ENCODE results near the gene SPARC.
"Not testable (repeated sequence)": the region's sequence is repeated elsewhere in the genome, so short reads cannot be mapped to it uniquely, and the experiment has no call there.

The SPARC gene

DNA sequence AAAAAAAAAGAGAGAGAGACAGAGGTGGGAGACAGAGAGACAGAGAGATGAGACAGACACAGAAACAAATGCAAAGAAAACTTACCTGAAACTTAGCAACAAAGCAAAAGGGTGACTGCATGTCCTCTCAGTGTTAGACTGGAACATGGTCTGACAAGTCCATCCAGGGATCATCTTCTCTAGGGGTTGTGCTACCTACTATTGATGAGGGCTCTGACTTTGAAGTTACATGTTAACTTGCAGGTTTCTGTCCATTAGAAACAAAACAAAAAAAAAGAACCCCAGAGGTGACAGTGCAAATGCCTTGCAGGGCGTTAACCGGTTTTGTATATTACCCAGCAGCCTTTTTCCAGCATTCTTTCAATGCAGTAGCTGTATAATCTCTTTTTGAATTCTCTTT is 13.6 kb upstream of the SPARC start:
- DNase-seq: no peak

DNA sequence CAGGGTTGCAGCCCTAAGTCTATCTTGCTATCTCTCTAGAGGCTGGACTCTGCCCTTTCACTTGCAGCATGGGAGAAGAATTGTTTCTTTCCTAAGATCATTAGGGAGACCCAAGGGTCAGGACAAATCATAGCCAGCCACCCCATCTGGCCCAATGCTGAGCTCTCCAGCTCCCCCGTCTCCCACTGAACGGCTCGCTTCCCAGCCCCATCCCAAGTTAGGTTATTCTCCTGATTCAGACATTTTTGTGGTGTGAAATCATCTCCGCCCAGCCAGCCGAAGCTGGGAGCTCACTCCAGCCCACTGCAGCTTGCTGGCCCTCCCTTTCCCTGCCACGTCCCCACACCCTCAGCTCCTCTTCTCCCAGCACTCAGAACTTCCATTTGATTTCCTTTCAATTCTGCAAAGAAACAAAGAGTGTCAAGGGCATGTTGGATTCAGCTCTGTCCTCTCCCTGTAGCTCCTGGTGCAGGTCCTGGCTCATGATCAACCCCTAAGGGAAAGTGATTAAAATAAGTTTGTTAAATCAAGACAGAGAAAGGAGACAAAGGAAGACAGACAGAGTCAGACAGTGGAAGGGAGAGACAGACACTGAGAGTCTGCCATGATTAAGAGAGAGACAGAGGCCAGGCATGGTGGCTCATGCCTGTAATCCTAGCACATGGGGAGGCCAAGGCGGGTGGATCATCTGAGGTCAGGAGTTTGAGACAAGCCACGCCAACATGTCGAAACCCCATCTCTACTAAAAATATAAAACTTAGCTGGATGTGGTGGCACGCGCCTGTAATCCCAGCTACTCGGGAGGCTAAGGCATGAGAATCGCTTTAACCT is 12.6 kb upstream of the SPARC start:
- DNase-seq: peak; percentile 100

DNA sequence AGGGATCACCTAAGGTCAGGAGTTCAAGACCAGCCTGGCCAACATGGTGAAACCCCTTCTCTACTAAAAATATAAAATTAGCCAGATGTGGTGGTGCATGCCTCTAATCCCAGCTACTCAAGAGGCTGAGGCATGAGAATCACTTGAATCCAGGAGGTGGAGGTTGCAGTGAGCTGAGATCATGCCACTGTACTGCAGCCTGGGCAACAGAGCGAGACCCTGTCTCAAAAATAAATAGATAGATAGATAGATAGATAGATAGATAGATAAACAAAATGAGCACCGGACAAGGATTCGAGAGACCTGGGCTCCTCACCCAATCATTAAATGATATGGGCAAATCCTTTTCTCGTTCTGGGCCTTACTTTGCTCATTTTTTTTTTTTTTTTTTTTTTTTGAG is 11.4 kb upstream of the SPARC start:
- DNase-seq: not testable (repeated sequence)

DNA sequence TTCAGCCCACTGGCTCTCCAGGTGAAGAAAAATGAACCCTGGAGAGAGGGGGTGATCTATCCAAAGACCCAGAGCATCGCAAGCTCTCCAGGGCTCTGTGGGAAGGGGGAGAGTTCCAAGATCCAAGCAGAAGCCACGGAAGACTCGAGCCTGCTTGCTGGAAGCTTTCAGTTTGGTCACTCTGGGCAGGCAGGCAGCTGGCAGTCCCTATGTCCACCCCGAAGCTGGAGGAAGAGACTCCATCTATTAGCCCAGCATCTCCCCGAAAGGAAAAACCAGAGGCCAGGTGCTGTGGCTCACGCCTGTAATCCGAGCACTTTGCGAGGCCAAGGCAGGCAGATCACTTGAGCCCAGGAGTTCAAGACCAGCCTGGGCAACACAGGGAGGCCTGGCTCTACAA is 10.7 kb upstream of the SPARC start:
- peak; percentile 18 for DNase-seq

DNA sequence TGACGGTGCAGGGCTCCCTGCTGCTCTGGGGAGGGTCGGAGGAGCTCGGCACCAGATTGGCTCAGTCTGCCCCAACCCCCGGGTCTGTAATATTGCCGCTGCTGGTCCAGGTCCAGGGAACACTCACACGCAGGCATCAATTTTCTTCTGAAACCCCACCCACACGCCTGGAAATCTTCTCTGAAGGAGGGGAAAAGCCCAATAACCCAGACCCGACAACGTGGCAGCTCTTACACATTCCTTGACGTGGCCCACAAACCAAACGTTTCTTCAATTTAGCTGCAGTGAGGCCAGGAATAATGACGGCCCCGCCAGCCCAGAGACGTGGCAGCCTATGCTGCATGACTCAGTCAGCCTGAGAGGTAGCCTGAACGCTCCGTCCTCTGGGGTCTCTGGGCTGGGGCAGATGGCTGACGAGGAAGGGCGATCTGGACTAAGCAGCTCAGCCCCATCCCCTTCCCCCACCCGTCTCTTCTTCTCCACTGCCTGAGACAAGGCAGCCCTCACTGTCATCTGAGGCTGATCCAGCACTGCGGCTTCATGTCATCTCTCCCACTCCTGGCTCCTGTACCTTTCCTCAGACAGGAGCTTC is 9.9 kb upstream of the SPARC start:
- DNase-seq: peak; percentile 98

DNA sequence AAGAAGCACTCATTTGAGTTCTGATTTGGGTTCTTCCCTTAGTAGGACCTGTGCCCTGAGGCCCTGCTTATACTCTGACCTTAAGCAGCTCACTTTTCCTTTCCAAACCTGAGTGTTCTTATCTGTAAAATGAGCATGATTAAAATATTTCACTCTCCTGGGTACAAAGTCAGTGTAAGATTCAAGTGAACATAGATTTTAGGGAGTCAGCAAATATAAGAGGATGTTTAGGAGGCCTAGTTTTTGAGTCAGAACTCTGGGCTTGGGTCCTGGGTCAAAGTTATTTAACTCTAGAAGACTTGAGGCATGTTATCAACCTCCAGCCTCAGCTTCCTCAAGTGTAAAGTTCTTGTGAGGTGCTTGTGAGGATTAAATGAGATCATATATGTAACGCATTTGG is 8.7 kb upstream of the SPARC start:
- no peak for DNase-seq

DNA sequence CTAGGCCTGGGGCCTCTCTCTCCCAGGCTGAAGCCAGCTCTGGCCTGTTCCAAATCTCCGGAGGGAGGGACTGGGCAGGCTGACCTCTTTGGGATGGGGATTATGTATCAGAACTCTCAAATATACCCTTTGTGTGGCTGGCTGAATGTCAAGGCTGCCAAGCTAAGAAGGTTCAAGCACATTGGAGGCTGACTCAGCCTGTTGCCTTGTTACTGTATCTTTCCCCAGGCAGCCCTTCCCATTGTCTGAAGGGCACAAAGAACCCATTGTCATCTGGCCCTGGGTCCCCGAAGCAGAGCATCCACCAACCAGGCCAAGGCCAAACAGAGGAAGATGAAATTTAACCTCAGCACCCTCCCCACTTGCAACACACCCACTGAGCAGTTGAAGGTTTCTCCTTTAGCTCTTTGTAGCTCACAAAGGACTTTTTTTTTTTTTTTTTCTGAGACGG is 7.3 kb upstream of the SPARC start:
- no peak for DNase-seq

DNA sequence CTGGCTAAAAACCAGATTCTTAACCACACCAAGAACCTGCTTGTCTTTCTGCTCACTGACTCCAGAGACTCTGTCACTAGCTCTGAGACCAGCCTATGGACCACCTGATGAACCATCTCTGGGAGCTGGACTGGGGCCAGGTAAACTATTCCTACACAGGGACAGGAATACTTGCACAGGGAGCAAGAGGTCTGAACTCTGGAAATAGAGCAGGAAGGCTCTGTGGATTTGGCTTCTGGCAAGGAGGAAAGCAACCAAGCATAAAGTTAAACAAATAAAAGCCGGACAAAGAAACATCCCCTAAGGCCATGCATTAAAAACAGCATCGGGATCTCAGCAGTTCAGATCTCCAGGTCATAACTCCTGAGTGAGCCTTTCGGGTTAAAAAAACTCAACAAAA is 5.6 kb upstream of the SPARC start:
- DNase-seq: no peak

DNA sequence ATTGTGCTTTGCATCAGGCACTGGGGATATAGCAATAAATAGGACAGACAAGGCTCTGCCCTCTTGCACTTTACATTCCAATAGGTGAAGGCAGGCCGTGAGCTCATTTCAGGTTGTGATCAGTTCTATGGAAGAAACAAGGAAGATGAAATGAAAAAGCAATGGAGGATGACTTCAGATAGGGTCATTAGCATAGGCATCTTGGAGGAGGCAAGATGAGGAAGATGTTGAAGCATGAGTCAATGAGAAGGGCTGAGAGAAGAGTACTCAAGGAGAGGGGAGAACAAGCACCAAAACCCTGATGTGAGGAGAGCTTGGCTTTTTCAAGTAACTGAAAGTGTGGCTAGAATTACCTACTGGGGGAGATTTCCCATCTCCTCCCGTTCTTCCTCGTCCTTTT is 5.0 kb upstream of the SPARC start:
- DNase-seq: no peak

DNA sequence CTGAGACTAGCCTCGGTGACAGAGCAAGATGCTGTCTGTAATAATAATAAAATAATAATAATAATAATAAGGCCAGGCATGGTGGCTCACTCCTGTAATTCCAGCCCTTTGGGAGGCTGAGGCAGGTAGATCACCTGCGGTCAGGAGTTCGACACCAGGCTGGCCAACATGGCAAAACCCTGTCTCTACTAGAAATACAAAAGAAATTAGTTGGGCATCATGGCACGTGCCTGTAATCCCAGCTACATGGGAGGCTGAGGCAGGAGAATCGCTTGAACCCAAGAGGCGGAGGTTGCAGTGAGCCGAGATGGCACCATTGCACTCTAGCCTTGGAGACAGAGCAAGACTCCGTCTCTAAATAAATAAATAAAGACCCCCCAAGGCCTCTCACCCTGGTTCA is 2.9 kb upstream of the SPARC start:
- DNase-seq: not testable (repeated sequence)

DNA sequence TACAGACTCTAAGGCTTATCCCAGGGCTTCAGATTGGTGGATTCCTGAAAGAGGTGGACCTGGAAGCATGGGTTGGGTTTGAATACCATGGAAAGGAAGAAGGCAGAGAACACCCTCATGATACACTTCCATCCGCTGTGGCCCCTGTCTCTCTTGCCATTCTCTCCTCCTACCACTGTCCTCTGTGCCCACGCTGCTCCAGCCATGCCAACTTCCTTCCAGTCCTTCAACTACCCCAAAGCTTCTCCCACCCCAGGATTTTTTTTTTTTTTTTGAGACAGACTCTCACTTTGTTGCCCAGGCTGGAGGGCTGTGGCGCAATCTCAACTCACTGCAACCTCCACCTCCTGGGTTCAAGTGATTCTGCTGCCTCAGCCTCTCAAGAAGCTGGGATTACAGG is 1.7 kb upstream of the SPARC start:
- DNase-seq: no peak

DNA sequence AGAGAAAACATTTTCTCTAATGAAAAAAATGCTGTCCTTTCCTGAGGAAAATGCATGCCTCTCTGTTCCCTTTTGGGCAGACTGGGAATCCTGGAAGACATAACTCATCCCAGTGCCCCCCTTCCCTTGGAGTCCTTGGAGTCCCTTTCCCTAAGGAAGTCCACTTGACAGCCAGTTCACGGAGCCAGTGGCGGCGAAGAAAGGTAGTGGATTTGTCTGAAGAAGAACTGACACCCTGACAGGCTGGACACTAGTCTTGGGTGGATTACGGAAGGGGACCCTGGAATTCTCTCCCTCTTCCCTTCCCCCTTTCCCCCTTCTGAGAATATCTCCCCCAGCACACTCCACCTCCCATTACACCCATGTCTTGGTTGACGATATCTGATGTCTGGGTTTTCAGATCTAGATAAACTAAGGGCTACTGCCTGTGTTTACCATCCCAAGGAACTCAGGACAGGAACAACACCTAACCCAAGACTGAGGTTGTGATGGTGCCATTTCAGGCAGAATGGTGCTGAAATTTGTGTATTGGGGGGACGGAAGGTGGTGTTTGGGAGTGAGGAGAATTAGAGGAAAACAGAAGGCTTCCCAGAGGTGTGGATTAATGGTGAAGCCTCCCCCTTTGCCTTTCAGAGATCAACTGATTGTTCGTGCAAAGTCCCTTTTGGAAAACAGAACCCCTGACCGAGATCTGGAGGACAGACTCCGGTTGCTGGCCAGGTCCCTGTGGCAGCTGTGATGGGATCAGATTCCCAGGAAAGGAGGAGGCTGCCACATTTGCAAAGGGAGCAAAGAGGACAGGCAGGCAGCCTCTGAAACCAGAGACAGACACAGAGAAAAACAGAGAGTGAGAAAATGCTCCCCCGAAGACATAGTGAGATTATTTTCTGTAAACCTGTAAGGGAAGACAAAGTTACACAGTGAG is 704 bp downstream of the SPARC start:
- peak; percentile 53 for DNase-seq

DNA sequence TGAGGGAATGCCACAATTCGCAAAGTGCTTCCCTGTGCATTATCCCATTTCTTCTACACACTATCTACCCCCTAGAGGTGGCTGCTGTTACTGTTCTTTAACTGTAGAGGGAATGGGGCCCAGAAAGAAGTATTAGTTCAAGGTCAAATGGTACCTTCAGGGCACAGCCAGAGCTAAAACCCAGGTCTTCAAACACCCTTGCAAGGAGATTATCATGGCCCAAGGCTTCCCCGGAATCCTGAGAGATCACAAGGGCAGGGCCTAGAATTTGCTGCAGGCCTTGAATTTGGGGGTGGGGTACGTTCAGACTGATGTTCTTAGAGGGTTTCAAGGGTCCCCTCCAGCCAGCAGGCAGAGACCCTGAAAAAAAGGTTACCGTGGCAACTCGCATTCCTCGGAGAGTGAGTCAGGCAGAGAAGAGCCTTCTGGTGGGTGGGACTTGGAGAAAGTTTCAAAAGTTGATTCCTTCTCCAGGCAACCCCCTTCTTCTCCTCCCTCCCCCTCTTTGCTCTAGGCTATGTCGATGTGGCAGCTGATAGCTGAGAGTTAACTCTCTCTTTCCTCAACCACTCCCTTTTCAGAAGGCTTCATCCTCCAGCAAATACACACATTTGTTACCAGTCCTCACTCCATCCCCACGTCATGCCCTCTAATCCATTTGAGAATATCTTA is 1.9 kb downstream of the SPARC start:
- peak; percentile 99 for DNase-seq

DNA sequence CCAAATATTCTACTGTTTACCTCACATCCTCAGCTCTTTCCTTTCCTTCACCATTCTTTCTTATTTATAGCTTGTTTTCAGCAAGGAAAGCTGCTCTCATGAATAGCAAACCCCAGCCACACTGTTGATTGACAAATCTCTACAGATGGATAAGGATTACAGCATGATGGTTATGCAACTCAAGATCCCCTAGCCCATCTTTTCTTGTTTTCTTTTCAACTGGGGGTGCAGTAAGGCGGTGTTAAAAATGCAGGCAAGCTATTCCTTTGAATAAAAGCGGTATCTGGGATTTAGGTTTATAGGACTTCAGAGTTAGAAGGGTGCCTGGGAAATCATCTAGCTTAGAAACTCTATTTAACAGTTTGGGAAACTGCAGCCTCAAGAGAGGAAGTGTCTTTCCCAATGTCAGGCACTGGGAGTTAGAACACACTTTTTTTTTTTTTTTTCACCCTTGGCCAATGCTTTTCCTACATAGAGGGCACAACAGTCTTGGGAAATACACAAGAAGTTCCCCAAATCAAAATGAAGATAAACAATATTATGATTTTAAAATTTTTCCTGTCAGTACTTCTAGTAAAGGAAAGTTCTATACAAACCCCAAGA is 2.6 kb downstream of the SPARC start:
- DNase-seq: no peak

DNA sequence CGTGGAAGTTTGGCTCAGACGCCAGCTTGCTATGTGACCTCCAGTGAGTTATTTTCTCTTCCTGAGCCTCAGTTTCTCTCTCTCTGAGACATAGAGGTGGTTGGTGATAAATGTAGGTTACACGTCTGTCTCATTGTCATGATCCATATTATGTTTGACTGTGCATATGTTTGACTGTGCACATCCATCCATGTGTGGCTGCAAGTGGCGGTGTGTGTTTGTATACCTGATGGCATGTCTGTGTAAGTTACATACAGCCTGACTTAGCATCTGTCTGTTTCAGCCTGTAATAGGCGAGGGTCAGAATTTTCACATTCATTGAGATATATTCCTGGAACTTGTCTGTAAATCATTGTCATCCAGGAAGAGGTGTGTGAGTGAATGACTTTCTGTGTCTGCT is 3.3 kb downstream of the SPARC start:
- DNase-seq: no peak

DNA sequence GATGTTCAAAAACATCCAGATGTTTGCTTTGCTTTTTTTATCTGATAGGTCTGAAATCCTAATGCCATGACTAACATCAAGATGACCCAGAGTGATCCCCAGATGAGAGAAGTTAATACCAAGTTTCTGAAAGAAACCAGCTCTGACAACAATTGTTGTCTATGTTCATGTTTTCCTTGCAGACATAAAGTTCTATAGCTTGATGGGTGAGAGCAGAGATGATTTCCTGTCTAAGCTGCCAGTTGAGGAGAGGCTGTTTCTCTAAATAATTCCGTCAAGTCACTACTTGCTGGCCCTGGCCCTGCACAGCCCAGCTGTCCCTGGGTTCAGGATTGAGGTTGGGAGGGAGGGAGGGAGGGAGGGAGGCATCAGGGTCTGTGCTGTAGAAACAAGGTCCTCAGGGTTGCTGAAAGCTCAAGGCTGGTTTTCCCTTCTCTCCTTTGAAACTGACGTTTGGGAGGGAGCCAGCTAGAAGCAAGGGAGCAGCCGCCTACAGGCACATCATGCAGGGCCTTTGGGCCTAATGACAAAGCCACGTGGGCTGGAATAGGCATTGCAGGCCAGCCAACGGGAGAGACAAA is 3.9 kb downstream of the SPARC start:
- DNase-seq: peak; percentile 63

DNA sequence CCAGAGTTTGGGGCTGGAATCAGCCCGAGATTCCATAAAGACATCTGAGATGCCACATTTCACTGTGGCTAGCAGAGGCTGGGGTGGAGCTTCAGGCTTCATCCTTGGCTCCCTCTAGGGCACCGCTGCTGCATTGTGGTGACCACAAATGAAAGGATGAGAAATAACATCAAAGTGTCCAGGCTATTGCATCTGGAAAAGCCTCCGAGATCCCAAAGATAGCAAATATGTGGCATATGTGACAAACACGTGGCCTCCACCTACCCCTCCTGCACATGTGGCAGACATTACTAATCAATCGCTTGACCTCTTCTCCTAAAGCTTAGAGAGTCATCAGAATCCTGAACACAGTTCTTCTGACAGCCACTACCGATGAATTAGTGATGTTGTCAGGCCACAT is 4.5 kb downstream of the SPARC start:
- peak; percentile 72 for DNase-seq

DNA sequence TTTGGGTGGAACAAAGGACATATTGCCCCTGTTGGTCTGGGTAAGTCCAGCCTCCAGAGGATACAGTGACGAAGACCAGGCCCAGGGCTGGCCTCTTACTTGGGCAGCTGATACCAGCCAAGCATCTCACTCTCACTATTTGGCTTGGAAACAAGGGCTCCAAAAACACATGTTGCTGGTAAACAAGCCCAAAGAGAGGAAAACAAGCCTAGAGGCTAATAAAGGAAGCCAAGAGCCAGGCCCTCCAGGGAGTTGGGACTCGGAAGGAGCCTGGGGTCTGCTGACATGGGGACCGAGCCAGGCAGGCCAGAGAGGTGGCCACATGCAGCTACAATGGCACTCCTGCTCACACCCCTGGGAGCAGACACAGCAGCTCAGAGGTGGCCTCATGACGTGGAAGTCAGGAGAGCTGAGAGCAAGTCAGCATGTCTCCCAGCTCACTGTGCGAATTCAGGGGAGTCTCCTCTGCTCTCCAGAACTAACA is 5.7 kb downstream of the SPARC start:
- no peak for DNase-seq

DNA sequence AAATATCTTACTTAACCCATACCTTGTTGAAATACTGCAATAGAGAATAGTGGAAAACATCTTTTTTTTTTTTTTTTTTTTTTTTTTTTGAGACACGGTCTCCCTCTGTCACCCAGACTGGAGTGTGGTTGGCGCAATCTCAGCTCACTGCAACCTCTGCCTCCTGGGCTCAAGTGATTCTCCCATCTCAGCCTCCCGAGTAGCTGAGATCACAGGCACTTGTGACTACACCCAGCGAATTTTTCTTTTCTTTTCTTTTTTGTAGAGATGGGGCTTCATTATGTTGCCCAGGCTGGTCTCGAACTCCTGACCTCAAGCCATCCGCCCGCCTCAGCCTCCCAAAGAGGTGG is 6.6 kb downstream of the SPARC start:
- DNase-seq: not testable (repeated sequence)

DNA sequence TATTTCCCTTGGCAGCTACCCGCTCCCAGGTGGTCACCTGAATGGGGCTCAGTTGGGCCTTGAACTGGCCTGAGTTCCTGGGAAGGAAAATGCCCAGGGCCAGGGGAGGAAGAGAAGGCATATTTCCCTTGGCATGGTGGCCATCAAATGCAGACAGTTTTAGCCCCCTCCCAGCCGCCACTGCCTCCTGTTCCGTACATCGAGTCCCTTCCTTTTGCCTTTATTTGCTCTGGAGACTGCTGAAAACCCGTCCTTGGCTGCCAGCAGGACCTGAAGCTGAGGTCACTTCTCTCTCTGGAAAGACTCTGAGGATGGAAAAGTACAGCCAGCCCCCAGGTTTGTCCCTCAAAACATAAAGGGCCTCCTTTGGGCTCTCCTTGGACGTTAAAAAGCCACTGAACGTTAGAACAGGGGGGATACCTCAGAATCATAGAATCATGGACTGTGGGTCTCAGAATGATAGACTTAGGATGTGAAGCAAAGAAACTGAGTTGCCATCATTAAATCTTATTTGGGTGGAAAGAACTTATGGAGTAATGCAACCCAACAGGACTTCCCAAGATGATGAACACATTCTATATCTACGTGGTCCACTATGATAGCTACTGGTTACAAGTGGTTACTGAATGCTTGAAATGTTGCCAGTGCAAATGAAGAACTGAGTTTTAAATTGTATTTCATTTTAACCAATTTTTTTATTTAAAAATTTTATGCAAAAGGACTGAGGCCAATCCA is 7.1 kb downstream of the SPARC start:
- no peak for DNase-seq

DNA sequence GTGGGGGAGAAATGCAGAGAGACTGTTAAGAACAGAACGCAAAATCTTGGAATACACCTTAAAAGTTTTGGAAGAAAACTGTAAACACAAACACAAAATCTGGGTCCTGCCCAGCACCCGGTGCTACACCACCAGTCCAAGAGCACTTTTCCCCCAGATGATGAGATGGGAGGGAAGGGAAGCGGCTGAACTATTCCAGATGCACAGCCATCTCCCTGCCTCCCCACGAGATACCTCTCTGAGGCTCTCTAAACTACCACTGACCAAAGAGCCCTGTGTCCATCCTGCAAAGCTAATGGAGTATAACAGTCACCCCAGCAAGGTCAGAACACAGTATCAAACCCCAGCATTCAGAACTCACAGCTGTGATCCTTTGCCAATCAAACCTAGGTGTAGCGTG is 8.0 kb downstream of the SPARC start:
- no peak for DNase-seq

All from EL (cell line).